GM12878 (cell line): ENCODE results near the gene SPATA2. TPM values are rescaled to one million over a fixed set of nuclear protein-coding genes. Genes with fewer than 3 reads are reported as not detected.

Experiments
- ATAC-seq: fragments of 200-7000 bp; cut with Tn5 transposase; 3 replicates; pipeline ENCODE4 v1.9.1; 2020; ENCODE audit warnings: mild to moderate bottlenecking, moderate library complexity
- BruUV-seq: library from RNA; stranded (reverse); fragments of 400-500 nt; replicated peaks from 2 replicates; lab custom pipeline; 2021; lab: Mats Ljungman, UMichigan
- CTCF ChIA-PET: fragments of 300-600 bp; sonication (Branson Sonifier 250); formaldehyde crosslinking; extraction: SDS; loops from one replicate; lab custom pipeline; 2021; ENCODE audit warnings: inconsistent platforms; lab: Yijun Ruan, JAX
- POLR2A ChIA-PET: fragments of 350-600 bp; formaldehyde crosslinking; extraction: SDS; loops from one replicate; lab custom pipeline; 2021; ENCODE audit warnings: inconsistent platforms; lab: Charles Lee
- RAD21 ChIA-PET: fragments of 300-600 bp; sonication (Branson Sonifier 250); formaldehyde crosslinking; loops from one replicate; lab custom pipeline; 2023; ENCODE audit warnings: antibody characterized with exemption; ENCODE audit not compliant: unreplicated experiment; lab: Charles Lee
- SMC1A ChIA-PET: fragments of 300-600 bp; sonication (Branson Sonifier 250); formaldehyde crosslinking; loops from one replicate; lab custom pipeline; 2023; ENCODE audit not compliant: unreplicated experiment, uncharacterized antibody; lab: Charles Lee
- DNase-seq: peaks from one replicate; pipeline ENCODE4 v3.0.0-alpha.2; 2011; ENCODE audit warnings: low read depth, low spot score
- FAIRE-seq: peaks from 3 replicates; lab custom pipeline; 2011; peaks lifted over from hg19 to GRCh38; lab: Jason Lieb, UNC
- H2AFZ ChIP-seq: 2 replicates; pipeline ENCODE4 v1.6.0; 2011; ENCODE audit warnings: low read depth, low read length, control low read depth; ENCODE audit not compliant: control insufficient read depth
- H3K27ac ChIP-seq: 2 replicates; pipeline ENCODE4 v1.5.1; 2011; ENCODE audit warnings: control low read depth; ENCODE audit not compliant: control insufficient read depth, insufficient read depth
- H3K27me3 ChIP-seq, 2 experiments: replicated peaks in 1 of 2; 2 replicates each; pipeline versions ENCODE4 v1.6.0 to v1.6.1; 2011; ENCODE audit warnings: low read length in 1 of 2; ENCODE audit not compliant: control insufficient read depth in 2 of 2, insufficient read depth in 2 of 2
- H3K36me3 ChIP-seq, 2 experiments: 2 replicates each; pipeline ENCODE4 v1.5.1; 2011; ENCODE audit warnings: low read length in 1 of 2; ENCODE audit not compliant: control insufficient read depth in 2 of 2, insufficient read depth in 2 of 2
- H3K4me1 ChIP-seq: 2 replicates; pipeline ENCODE4 v1.6.1; 2011; ENCODE audit warnings: mild to moderate bottlenecking, low read length, moderate library complexity, mixed read lengths; ENCODE audit not compliant: control insufficient read depth, insufficient read depth
- H3K4me2 ChIP-seq: 2 replicates; pipeline ENCODE4 v1.6.0; 2011; ENCODE audit warnings: control low read depth; ENCODE audit not compliant: control insufficient read depth, insufficient read depth
- H3K4me3 ChIP-seq: fragments of 200-600 bp; sonication (generic); 2 replicates; pipeline ENCODE4 v1.5.1; 2016
- H3K79me2 ChIP-seq: 2 replicates; pipeline ENCODE4 v1.6.0; 2011; ENCODE audit warnings: low read length; ENCODE audit not compliant: control insufficient read depth, insufficient read depth
- H3K9ac ChIP-seq: 2 replicates; pipeline ENCODE4 v1.8.0; 2011; ENCODE audit warnings: low read length, control low read depth, mixed read lengths; ENCODE audit not compliant: control insufficient read depth, insufficient read depth
- H3K9me3 ChIP-seq: replicated peaks from 3 replicates; pipeline ENCODE4 v1.5.1; 2011; ENCODE audit warnings: mild to moderate bottlenecking, low read length; ENCODE audit not compliant: control insufficient read depth, insufficient read depth
- H4K20me1 ChIP-seq: 2 replicates; pipeline ENCODE4 v1.6.0; 2011; ENCODE audit not compliant: control insufficient read depth, insufficient read depth
- ASH2L ChIP-seq: fragments of 300-600, 200-600 bp; sonication (generic); IDR thresholded peaks from 2 replicates; pipeline ENCODE4 v1.6.1; 2017; ENCODE audit warnings: low read depth, mild to moderate bottlenecking, borderline replicate concordance
- BMI1 ChIP-seq: fragments of 450-650 bp; IDR thresholded peaks from 2 replicates; pipeline ENCODE4 v1.6.1; 2016; ENCODE audit warnings: mild to moderate bottlenecking, moderate library complexity, borderline replicate concordance
- GATAD2B ChIP-seq: fragments of 450-650 bp; conservative IDR thresholded peaks from 2 replicates; pipeline ENCODE4 v1.6.1; 2017; ENCODE audit warnings: low read depth, mild to moderate bottlenecking, moderate library complexity
- IRF4 ChIP-seq: IDR thresholded peaks from 2 replicates; pipeline ENCODE4 v1.6.1; 2011; ENCODE audit warnings: low read depth, low read length
- MYC ChIP-seq: IDR thresholded peaks from 2 replicates; pipeline ENCODE4 v1.6.1; 2011; ENCODE audit warnings: mild to moderate bottlenecking, low read length, moderate library complexity, inconsistent platforms; ENCODE audit not compliant: insufficient read depth, insufficient replicate concordance, insufficient read length, severe bottlenecking
- SMARCA5 ChIP-seq: fragments of 450-650 bp; IDR thresholded peaks from 2 replicates; pipeline ENCODE4 v1.6.1; 2017; ENCODE audit warnings: mild to moderate bottlenecking
- ZSCAN29 ChIP-seq: fragments of 450-650 bp; IDR thresholded peaks from 2 replicates; pipeline ENCODE4 v1.6.1; 2017; ENCODE audit warnings: mild to moderate bottlenecking, moderate library complexity
- WGBS: methylation state at CpG from one replicate; pipeline ENCODE4 v1.1.6; 2016; ENCODE audit warnings: low lambda C conversion rate; ENCODE audit not compliant: insufficient replicate concordance, insufficient coverage; ENCODE audit errors: missing lambda C conversion rate; 5-methylcytosine and 5-hydroxymethylcytosine counted together
- in situ Hi-C: fragments of 300-500 bp; cut with MboI; formaldehyde crosslinking; loops from 9 replicates; pipeline ENCODE4 v1.14.3; 2018; ENCODE audit warnings: mixed read lengths
- intact Hi-C: fragments of 100-400 bp; cut with micrococcal nuclease; formaldehyde crosslinking; loops from one replicate; pipeline ENCODE4 v1.14.2; 2022; ENCODE audit not compliant: unreplicated experiment
- polyA plus RNA-seq, 11 experiments: library from polyadenylated mRNA; depleted of rRNA in 4 of 11; unstranded in 6 of 11; stranded (reverse) in 5 of 11; fragments of >200 nt; fragmentation: Nextera tagmentation in 4 of 11; fragmentation: Illumina TruSeq in 1 of 11; extraction: Ambion mirVana in 4 of 11; extraction: Trizol in 1 of 11; gene quantifications; 1 replicate in 1 of 11; 2 replicates in 10 of 11; pipeline versions ENCODE4 v1.2.1 to v1.2.3, GENCODE V29; 2011 to 2016; ENCODE audit warnings: inconsistent platforms in 2 of 11, missing spikeins in 2 of 11, low read depth in 1 of 11
- total RNA-seq, 4 experiments: library from RNA; depleted of rRNA in 3 of 4; stranded (reverse); fragments of >200 nt in 3 of 4; fragmentation: Illumina TruSeq in 1 of 4; extraction: Trizol in 1 of 4; gene quantifications; 2 replicates each; pipeline versions ENCODE4 v1.2.1 to v1.2.3, GENCODE V29; 2013 to 2021

SPATA2 gene
- total and polyA plus RNA-seq, 10 of the 15 experiments (the other 5 are each of a cell fraction or from before 2014, with no cell fraction given) = 0.93 to 11.7 (median 5.6) TPM

DNA sequence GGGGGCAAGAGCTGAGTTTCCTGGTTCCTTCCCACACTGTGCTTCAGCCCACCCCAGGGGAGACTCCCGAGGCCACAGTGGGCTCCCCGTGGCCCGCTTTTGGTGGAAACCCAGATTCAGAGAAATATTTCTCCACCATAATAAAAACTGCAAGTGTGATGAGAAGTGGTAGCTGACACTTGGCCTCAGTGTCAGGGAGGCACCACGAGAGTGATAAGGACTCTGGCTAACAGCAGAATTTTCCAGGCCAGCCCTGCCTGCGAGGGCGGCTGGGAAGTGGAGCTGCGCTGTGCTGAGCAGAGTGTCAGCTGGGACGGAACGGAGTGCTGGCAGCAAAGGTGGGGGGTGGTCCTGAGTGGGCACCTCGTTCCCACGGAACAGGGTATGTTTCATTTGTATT lies 22.5 kb downstream of the SPATA2 start:
- 37% methylated on average over 10 of the region's 11 CpGs for WGBS
- no TSS peak for BruUV-seq
- peaks cover 3 to 7% of the 10 kb centered on the region in 2 experiments; a peak in 3 of 4 replicates for H3K36me3 ChIP-seq
- FAIRE-seq (no peak), DNase-seq (no peak), ATAC-seq (no peak)
- H3K4me3 ChIP-seq = no peak overlapping the region
- ChIA-PET CTCF (interaction anchor here (1.0 to 1.7 kb wide), 4 partner anchors 35 to 351 kb away, joined by 3 to 6 read pairs (median 3); no protein-coding TSS in a partner anchor), SMC1A (interaction anchor here (1.0 to 1.6 kb wide), 2 partner anchors 14 to 19 kb away, joined by 3 to 4 read pairs; no protein-coding TSS in a partner anchor), RAD21 (interaction anchor here (1.1 to 1.2 kb wide), 2 partner anchors 47 to 351 kb away, joined by 3 read pairs; no protein-coding TSS in a partner anchor), POLR2A (interaction anchor here (1.0 kb wide), 1 partner anchor 172 kb away, joined by 6 read pairs; no protein-coding TSS in a partner anchor)
- no peaks in the 10 kb centered on the region for H3K27me3 ChIP-seq
- H4K20me1 ChIP-seq = no peaks in the 10 kb centered on the region
- 0 out of 2 replicates have a peak overlapping the region, but pooled peaks have one; percentile 17 for H3K4me2 ChIP-seq
- H3K27ac ChIP-seq = peak overlapping the region; percentile 73; the same call in 1 of the 2 replicates
- no peaks in the 10 kb centered on the region for H3K9me3 ChIP-seq
- peaks cover 23% of the 10 kb centered on the region for H3K4me1 ChIP-seq
- no peak overlapping the region for H2AFZ ChIP-seq
- in situ Hi-C loops = no loop called here
- TF ChIP-seq IRF4 = no peak
- TF ChIP-seq SMARCA5 = no peak
- TF ChIP-seq BMI1 = no peak
- no peak for TF ChIP-seq MYC
- TF ChIP-seq ASH2L = no peak
- no peak for TF ChIP-seq GATAD2B
- TF ChIP-seq ZSCAN29 = no peak
- TF ChIP-seq, all 136 proteins: peak for 0
- intact Hi-C loops = no loop called here
- Histone ChIP-seq H3K79me2 (no peaks in the 10 kb centered on the region), H3K9ac (no peak overlapping the region)
